Memory B cell (primary cell): ENCODE data around the gene PTX4.
A peak's percentile ranks its signal among the peaks of the same experiment; 100 is the strongest.

Source experiments
- ATAC-seq: fragments of 150-1000 bp; cut with Tn5 transposase; 2 replicates; pipeline ENCODE4 v1.10.0; 2021; ENCODE audit warnings: low read depth, mild to moderate bottlenecking, moderate library complexity
- DNase-seq, 2 donors: peaks; one replicate each; pipeline ENCODE4 v3.0.0; 2022; ENCODE audit warnings: low spot score in 2 of 2
- H3K27ac Mint-ChIP-seq: one replicate; pipeline ENCODE4 v1.8.0; 2022; ENCODE audit warnings: mild to moderate bottlenecking, moderate library complexity, mixed read lengths
- H3K27me3 Mint-ChIP-seq: one replicate; pipeline ENCODE4 v1.8.0; 2022; ENCODE audit warnings: mixed read lengths
- H3K36me3 Mint-ChIP-seq: one replicate; pipeline ENCODE4 v1.8.0; 2022; ENCODE audit warnings: mild to moderate bottlenecking, mixed read lengths
- H3K4me1 Mint-ChIP-seq: one replicate; pipeline ENCODE4 v1.8.0; 2022; ENCODE audit warnings: mixed read lengths
- H3K4me3 Mint-ChIP-seq: one replicate; pipeline ENCODE4 v1.8.0; 2022; ENCODE audit warnings: mild to moderate bottlenecking, moderate library complexity, mixed read lengths
- H3K9me3 Mint-ChIP-seq: one replicate; pipeline ENCODE4 v1.8.0; 2022; ENCODE audit warnings: mixed read lengths

The PTX4 gene

DNA sequence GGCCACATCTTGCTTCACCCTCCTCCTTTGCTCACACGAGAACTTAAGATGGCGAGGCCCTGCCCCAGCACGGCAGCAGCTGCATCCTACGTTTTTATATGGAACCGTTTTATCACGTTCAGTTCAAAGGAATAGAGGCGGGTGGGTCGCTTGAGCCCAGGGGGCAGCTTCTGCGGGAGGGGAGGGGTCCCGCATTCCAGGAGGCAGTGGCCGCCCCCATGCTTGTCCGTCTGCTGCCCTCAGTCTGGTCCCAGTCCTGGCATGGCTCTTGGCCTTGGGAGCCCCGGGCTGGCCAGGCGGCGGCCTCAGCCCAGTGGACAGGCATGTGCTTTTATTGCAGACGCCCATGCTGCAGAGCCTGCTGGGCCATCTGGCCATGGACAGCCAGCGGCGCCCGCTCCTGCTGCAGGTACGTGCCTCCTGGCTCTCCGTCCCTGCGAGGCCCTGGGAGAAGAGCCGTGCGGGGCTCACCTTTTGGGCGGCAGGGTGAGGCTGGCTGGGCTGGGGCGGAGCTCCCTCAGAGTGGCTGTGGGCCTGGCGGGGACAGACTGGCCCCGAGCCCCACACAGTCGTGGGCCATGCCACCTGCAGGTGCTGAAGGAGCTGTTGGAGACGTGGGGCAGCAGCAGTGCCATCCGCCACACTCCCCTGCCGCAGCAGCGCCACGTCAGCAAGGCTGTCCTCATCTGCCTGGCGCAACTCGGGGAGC, 11.2 kb upstream of the PTX4 start:
- Mint-ChIP-seq H3K36me3 (peaks cover 14% of the 10 kb centered on the region), H3K27me3 (no peaks in the 10 kb centered on the region), H3K9me3 (no peaks in the 10 kb centered on the region), H3K4me1 (no peaks in the 10 kb centered on the region), H3K27ac (no peak overlapping the region), H3K4me3 (no peak overlapping the region)
- DNase-seq (no peak), ATAC-seq (no peak)

DNA sequence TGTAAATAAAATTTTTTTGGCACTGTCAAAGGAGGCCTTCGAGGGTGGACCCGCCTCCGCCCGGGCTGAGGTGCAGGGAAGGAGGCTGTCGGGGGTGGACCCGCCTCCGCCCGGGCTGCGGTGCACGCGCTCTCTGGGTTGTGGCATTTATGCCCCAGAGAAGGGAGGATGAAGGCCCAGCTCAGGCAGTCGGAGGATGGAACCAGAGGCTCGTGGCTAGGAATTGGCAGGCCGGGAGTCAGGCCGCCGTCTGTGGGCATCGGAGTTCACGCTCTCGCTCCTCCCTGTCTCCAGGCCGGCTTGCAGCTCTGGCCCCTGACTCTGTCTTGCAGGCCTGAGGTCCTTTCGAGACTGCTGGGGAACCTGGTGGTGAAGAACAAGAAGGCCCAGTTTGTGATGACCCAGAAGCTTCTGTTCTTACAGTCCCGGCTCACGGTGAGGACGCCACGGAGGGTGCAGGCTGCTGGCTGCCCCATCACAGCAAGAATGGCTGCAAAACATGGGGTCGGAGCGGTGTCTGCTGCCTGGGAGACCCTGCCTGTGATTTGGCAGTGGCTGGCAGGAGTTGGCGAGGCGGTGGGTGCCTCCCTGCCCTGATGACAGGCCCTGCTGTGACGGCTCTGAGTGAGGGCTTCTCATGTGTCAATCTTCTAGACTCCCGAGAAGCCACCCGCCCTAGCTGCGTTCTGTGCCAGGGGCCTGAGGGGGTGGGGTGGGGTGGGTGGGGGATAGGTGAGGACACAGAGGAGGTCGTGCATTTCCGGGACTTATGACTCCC, 10.3 kb upstream of the PTX4 start:
- Mint-ChIP-seq H3K27me3 (no peaks in the 10 kb centered on the region), H3K9me3 (no peaks in the 10 kb centered on the region), H3K4me3 (no peak overlapping the region), H3K27ac (no peak overlapping the region), H3K36me3 (peaks cover 14% of the 10 kb centered on the region), H3K4me1 (peaks cover 1% of the 10 kb centered on the region)
- DNase-seq (no peak), ATAC-seq (no peak)

DNA sequence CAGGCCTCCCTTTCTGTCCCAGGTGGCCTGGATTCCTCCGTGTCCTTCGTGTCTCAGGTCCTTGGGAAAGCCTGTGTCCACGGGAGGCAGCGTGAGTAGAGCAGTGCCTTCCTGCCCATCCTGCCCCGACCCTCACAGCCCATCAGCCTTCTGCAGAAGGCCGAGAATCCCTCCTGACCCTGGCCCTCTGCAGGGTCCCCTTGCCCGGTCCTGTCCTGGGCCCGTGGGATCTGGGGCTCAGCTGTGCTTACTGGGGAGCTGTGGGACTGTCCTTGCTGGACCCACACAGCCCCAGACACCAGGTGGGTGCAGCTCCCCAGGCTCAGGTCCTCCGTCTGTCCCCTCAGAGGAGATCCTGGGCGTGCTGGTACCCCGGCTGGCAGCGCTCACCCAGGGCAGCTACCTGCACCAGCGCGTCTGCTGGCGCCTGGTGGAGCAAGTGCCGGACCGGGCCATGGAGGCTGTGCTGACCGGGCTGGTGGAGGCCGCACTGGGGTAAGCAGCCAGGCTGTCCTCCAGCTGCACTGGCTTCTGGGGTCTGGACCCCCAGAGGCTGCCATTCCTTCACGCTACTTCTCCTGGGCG, 8.4 kb upstream of the PTX4 start:
- H3K4me3 Mint-ChIP-seq, result no peak overlapping the region
- ATAC-seq (no peak), DNase-seq (no peak)
- no peaks in the 10 kb centered on the region for H3K9me3 Mint-ChIP-seq
- peaks cover 11% of the 10 kb centered on the region for H3K36me3 Mint-ChIP-seq
- H3K4me1 Mint-ChIP-seq, result peaks cover 13% of the 10 kb centered on the region
- no peaks in the 10 kb centered on the region for H3K27me3 Mint-ChIP-seq
- H3K27ac Mint-ChIP-seq, result no peak overlapping the region

DNA sequence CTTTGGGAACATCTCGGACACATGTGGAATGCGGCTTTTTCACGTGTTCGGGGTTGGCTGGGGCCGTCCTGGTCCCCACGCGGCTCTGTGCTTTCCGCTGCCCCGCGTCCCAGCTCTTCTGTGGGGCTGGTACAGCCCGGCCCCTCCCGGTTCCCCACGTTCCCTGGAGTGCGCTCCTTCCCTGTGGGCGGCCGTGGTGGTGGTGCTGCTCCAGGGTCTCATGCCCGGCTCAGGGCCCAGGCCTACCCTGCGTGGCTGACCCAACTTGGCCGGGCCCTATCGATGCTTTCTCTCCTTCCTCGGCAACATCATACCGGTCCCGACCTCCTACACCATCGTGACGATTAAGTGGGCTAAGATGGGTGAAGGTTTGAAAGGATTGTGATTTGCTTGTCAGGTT, 7.7 kb upstream of the PTX4 start:
- no peak overlapping the region for H3K27ac Mint-ChIP-seq
- peaks cover 8% of the 10 kb centered on the region for H3K36me3 Mint-ChIP-seq
- no peaks in the 10 kb centered on the region for H3K27me3 Mint-ChIP-seq
- H3K4me1 Mint-ChIP-seq, result peaks cover 14% of the 10 kb centered on the region
- no peaks in the 10 kb centered on the region for H3K9me3 Mint-ChIP-seq
- DNase-seq, result no peak
- no peak overlapping the region for H3K4me3 Mint-ChIP-seq
- no peak for ATAC-seq

DNA sequence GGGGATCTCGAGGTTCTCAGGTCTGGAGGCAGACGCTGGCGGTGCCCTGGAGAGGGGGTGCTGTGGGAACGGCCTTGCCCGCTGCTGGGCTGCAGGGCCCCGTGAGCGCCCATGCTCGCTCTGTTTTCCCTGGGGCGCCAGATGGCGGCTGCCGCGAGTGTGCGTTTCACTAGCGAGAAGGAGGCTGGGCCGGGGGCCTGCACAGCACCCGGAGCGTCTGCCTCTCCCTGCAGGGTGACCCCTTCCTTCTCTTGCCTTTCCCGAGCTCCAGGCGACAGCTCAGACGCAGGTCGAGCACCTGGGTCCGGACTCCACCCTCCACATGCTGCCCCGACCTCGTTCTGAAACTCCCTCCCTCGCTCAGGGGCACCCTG, 7.1 kb upstream of the PTX4 start:
- H3K36me3 Mint-ChIP-seq, result peaks cover 8% of the 10 kb centered on the region
- peaks cover 16% of the 10 kb centered on the region for H3K4me1 Mint-ChIP-seq
- no peaks in the 10 kb centered on the region for H3K9me3 Mint-ChIP-seq
- H3K4me3 Mint-ChIP-seq, result no peak overlapping the region
- H3K27me3 Mint-ChIP-seq, result no peaks in the 10 kb centered on the region
- ATAC-seq (no peak), DNase-seq (no peak)
- no peak overlapping the region for H3K27ac Mint-ChIP-seq

DNA sequence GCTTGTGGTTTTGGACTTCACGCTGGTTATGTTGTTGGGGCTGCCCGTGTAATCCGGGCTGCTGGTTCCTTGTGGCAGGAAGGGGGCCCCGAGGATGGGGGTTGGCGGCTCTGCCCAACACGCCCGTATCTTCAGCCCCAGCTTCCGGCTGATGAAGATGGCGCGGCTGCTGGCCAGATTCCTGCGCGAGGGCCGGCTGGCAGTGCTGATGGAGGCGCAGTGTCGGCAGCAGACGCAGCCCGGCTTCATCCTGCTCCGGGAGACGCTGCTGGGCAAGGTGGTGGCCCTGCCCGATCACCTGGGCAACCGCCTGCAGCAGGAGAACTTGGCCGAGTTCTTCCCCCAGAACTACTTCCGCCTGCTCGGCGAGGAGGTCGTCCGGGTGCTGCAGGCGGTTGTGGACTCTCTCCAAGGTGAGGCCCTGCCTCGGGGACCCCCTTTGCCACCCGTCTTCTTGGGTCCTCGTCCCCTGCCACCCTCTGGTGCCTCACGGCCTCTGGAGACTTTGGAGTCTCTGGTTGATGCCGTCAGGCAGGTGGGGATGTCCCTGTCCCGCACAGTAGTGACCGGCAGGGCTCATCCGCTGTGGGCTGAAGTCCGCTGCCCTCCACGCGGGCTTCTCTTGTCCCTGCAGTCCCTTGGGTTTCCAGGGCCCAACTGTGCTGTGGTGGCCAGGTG, 6.6 kb upstream of the PTX4 start:
- ATAC-seq (no peak), DNase-seq (no peak)
- no peaks in the 10 kb centered on the region for H3K9me3 Mint-ChIP-seq
- H3K27me3 Mint-ChIP-seq, result no peaks in the 10 kb centered on the region
- H3K27ac Mint-ChIP-seq, result no peak overlapping the region
- peaks cover 8% of the 10 kb centered on the region for H3K36me3 Mint-ChIP-seq
- peaks cover 16% of the 10 kb centered on the region for H3K4me1 Mint-ChIP-seq
- no peak overlapping the region for H3K4me3 Mint-ChIP-seq

DNA sequence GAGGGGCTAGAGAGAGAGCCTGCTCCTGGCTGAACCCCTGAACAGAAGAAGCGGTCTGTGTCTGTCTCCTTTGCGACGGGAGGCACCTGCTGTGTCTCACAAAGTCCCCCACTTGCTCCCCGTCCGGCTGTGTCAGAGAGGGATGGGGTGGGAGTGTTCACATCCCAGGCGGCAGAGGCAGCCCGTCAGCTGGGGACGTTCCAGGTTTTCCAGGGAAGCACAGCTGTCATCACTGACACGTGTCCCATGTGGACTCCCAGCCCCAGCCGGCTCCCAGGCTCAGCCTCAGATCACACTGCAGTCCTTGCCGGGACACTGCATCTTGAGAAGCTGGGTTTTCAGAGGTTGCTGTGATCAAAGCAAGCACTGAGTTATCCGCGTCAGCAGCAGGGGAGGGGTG, 6.0 kb upstream of the PTX4 start:
- no peak for DNase-seq
- Mint-ChIP-seq H3K9me3 (no peaks in the 10 kb centered on the region), H3K4me3 (peak overlapping the region; percentile 96), H3K4me1 (peaks cover 16% of the 10 kb centered on the region), H3K27me3 (no peaks in the 10 kb centered on the region), H3K27ac (no peak overlapping the region), H3K36me3 (peaks cover 8% of the 10 kb centered on the region)
- no peak for ATAC-seq

DNA sequence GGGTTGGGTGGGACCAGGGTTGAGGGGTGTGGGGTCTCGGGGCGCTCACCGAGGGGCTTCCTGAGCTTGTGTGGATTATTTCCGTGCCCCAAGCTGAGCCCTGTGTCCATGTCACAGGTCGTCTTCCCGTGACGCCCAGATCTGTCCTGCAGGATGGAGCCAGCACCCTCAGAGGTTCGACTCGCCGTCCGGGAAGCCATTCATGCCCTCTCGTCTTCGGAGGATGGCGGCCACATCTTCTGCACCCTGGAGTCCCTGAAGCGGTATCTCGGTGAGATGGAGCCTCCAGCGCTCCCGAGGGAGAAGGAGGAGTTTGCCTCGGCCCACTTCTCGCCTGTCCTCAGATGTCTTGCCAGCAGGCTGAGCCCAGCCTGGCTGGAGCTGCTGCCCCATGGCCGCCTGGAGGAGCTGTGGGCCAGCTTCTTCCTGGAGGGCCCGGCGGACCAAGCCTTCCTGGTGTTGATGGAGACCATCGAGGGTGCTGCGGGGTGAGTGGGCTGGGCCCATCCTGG, 5.4 kb upstream of the PTX4 start:
- Mint-ChIP-seq H3K27me3 (no peaks in the 10 kb centered on the region), H3K36me3 (peaks cover 8% of the 10 kb centered on the region), H3K4me3 (peak overlapping the region; percentile 96), H3K27ac (peak overlapping the region; percentile 99), H3K9me3 (no peaks in the 10 kb centered on the region), H3K4me1 (peaks cover 16% of the 10 kb centered on the region)
- no peak for ATAC-seq
- DNase-seq, result no peak

DNA sequence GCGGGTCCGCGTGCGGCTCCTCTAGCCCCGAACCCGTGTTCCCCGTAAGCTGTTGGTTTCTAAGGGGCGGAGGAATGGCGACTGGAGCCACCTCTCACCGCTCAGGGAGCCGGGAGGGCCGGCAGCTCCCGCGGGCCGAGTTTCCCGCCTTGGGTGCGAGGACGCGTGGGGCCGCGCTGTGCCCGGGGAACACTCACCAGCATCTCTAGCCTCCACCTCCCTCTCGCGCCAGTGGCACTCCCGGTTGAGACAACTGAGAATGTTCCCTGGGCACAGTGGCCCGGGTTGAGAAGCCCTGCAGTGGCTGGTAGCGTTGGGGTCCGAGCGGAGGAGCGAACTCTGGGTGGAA, 5.0 kb upstream of the PTX4 start:
- H3K27me3 Mint-ChIP-seq, result no peaks in the 10 kb centered on the region
- no peaks in the 10 kb centered on the region for H3K9me3 Mint-ChIP-seq
- ATAC-seq (peak; percentile 4), DNase-seq (no peak)
- H3K27ac Mint-ChIP-seq, result peak overlapping the region; percentile 99
- peak overlapping the region; percentile 96 for H3K4me3 Mint-ChIP-seq
- H3K4me1 Mint-ChIP-seq, result peaks cover 16% of the 10 kb centered on the region
- peaks cover 8% of the 10 kb centered on the region for H3K36me3 Mint-ChIP-seq

DNA sequence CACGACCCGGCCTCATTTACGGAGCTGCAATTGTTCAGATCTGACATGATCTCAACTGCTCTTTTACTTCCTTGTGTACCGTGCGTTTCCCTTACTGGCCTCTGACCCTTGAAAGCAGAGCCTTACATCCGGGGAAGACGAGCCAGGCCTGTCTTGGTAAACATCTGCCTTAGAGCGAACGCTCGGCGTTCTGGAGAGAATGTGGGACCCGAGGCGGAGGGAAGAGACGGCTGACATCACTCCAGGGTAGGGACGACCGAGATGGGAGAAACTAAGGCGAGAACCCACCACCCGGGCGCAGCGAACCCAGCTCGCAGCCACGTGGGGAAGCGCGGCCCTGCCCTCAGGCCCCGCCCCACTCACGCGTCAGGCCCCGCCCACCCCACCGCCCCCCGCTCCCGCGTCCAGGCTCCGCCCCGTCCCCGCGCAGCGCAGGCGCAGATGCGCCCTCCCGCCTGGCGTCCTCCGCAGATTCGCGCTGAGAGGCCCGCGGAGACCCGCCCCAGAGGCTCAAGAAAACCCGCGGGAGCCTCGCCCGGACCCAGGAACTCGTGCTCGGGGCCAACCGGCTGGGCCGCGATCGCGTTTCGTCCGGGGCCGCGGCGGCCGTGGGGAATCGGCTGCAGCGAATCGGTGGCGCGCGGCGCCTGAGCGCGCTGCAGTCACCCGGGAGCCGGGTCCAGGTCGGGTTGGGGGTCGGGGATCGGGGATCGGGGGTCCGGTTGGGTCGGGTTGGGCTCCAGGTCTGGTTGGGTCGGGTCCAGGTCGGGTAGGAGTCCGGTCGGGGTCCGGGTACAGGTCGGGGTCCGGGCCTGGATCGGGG, 4.4 kb upstream of the PTX4 start, which contains the start of gene TELO2:
TELO2 (plus strand) TSS at position 438 of the 823 bp plus-strand sequence. CDS start 922 bp downstream, outside the sequence.
- no peaks in the 10 kb centered on the region for H3K27me3 Mint-ChIP-seq
- DNase-seq (peak; percentile 87 to 91), ATAC-seq (peak; percentile 87)
- no peaks in the 10 kb centered on the region for H3K9me3 Mint-ChIP-seq
- H3K4me1 Mint-ChIP-seq, result peaks cover 16% of the 10 kb centered on the region
- H3K36me3 Mint-ChIP-seq, result peaks cover 6% of the 10 kb centered on the region
- H3K4me3 Mint-ChIP-seq, result peak within 1 kb of the TSS; percentile 96
- peak within 1 kb of the TSS; percentile 99 for H3K27ac Mint-ChIP-seq

DNA sequence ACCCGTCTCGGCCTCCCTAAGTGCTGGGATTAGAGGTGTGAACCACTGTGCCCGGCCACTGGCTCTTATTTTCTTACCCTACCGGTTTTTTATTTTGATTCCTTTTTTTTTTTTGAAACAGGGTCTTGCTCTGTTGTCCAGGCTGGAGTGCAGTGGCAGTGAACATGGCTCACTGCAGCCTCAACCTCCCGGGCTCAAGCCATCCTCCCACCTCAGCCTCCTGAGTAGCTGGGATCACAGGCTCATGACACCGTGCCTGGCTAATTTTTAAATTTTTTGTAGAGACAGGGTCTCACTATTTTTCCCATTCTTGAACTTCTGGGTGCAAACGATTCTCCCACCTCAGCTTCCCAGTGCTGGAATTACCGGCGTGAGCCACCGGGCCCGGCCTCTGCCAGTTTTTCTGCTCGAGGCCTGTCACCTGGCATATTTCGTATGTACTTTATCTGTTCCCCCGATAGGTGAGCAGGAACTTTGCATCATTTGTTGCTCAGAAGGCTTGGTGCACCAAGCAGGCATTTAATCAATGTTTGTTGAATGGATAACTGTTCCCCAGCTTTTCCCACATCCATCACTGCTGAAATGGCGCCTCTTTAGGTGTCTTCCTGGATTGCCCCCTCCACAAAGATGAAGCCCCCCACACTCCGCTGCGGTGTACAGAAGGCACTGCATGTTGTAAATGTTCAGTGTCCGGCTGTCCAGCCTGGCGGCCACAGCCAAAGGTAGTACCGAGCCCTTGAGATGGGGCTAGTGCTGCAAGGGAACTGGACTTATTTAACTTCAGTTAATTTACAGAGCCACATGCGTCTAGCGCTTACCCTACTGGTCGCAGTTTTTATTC, 3.6 kb upstream of the PTX4 start:
- Mint-ChIP-seq H3K27ac (peak overlapping the region; percentile 99), H3K4me3 (peak overlapping the region; percentile 96), H3K36me3 (peaks cover 2% of the 10 kb centered on the region), H3K4me1 (peaks cover 16% of the 10 kb centered on the region), H3K9me3 (no peaks in the 10 kb centered on the region), H3K27me3 (no peaks in the 10 kb centered on the region)
- DNase-seq, result no peak
- no peak for ATAC-seq

DNA sequence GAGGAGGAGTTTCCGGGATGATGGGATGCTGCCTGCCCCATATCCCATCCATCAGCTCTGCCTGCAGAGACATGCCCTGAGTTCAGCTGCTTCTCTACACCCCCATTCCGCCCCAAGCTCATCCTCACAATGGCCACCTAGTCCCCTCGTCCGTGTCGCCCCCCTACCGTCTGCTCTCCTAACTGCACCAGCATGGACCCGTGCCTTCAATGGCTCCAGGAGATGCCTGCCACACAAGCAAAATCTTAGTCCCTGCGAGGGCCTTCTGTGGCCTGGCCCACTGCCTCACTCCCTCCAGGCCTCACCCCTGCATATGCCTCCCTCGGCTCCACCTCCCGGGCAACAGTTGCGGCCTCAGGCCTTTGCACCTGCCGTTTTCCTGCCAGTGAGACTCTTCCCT, 2.6 kb upstream of the PTX4 start:
- Mint-ChIP-seq H3K27me3 (no peaks in the 10 kb centered on the region), H3K36me3 (no peaks in the 10 kb centered on the region), H3K4me3 (no peak overlapping the region), H3K27ac (no peak overlapping the region), H3K9me3 (no peaks in the 10 kb centered on the region), H3K4me1 (peaks cover 16% of the 10 kb centered on the region)
- no peak for DNase-seq
- ATAC-seq, result no peak

DNA sequence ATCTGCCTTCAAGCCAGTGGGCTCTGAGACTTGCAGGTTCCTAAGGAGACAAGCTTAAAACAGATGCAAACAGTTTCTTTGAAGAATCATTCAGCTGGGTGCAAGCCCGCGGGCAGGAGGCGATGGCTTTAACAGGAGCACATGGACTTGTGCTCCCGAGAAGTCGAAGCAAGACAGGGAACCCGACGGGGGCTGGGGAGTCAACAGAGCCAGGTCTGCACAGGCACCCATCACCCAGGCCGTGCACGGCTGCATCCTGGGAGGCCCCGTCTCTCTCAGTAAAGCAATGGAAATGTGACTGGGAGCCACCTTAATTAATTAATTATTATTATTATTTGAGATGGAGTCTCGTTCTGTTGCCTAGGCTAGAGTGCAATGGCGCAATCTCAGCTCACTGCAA, 333 bp upstream of the PTX4 start:
- Mint-ChIP-seq H3K27me3 (no peaks in the 10 kb centered on the region), H3K27ac (no peak overlapping the region), H3K36me3 (peaks cover 1% of the 10 kb centered on the region), H3K9me3 (no peaks in the 10 kb centered on the region), H3K4me3 (no peak overlapping the region), H3K4me1 (peaks cover 14% of the 10 kb centered on the region)
- DNase-seq, result no peak
- no peak for ATAC-seq
